ENCODE measurements around the gene IFNG.
"Not testable (repeated sequence)": the region's sequence is repeated elsewhere in the genome, so short reads cannot be mapped to it uniquely, and the experiment has no call there.

The IFNG gene

GRCh38 chr12:68159681-68160304, at the start of gene IFNG:
TSS of gene IFNG (minus strand) at chr12:68159740. CDS start at chr12:68159615, 125 bp downstream.
- no peak for DNase-seq

GRCh38 chr12:68209048-68209728, 49.6 kb upstream of the IFNG start:
- DNase-seq: not testable (repeated sequence)

DNA sequence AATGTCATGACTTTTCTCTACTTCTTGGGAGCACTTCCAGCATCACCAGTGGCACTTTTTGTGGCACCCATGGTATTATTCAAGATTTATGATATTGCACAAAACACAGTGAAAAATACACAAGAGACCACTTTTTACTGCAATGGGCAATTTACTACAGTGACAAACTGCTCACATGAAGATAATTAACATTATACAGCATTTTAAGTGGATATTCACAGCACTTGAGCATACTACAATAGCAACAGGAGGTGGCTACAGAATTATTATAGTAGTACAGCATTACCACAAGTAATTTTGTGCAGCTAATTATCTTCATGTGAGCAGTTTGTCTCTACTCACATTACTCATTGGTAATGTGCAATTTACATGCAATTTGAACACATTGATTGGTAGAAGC, 47.7 kb upstream of the IFNG start:
- DNase-seq: no peak

DNA sequence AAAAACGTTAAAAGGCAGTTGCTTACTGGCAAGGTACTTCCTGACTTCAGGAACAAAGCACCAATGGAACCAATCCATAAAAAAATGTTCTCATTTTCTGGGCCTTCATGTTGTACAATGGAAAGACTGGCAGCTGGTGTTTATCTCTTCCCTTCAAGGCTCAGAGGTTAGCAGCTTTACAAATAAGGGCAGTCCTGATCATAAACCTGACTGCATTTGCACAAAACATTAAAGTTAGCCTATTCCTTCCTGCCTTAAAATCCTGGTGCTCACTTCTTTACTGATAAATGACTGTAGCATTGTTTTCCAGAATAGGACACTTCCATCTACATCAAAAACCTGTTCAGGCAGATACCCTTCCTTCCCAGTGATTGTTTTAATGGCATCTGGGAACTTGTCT, 46.9 kb upstream of the IFNG start:
- DNase-seq: no peak

DNA sequence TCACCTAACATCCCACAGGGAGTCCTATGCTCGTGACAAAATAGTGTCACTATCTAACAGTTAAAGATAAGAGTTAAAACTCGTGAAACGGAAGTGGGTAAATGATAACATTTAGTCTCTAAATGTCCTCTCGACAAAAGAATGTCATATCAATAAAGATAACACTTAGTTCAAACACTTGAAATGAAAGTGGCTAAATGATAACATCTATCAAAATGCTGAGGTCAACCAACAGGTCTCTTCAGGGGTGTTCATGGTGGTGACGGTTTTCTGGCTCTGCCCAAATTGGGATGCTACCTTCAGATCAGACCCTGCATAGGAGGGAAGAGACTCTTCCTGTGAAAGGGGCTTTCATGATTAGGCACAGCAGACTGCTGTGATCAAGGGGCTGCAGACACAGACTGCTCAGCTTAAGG, 43.9 kb upstream of the IFNG start:
- DNase-seq: no peak

- DNase-seq: no peak
Observed at GRCh38 chr12:68200854-68201253, 41.3 kb upstream of the IFNG start.

GRCh38 chr12:68199127-68199526, 39.6 kb upstream of the IFNG start:
- DNase-seq: no peak

DNA sequence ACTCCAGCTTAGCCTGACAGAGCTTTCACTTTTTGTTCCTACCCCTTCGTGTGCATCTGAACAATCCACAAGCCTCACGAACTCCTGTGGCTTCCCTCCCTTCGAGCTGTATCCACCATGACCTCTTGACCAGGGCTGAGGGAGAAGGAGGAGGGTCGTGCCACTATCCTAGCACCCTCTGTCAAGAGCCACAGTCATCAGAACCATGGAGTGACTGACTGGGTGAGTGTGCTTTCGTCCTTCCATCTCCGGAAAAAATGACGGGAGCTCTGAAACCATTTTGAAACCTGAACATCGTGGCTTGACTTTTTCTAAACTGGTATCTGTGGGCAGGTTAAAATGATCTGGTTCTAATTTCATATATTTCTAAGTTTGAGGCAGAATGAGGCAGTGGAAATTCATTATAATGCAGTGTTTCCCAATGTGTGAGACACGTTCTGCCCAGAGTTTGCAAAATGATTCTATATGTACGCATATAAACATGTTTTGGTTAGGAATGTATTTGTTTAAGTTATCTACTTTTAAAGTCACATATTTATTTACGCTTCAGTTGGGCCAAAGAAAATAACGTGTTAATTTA, 39.1 kb upstream of the IFNG start:
- no peak for DNase-seq

GRCh38 chr12:68190301-68190700, 30.8 kb upstream of the IFNG start:
- no peak for DNase-seq

GRCh38 chr12:68189821-68190242, 30.3 kb upstream of the IFNG start:
- peak; percentile 47 for DNase-seq

- no peak for DNase-seq
Observed at GRCh38 chr12:68185598-68185997, 26.1 kb upstream of the IFNG start.

- DNase-seq: peak; percentile 46
Observed at GRCh38 chr12:68180792-68181744, 21.5 kb upstream of the IFNG start.

DNA sequence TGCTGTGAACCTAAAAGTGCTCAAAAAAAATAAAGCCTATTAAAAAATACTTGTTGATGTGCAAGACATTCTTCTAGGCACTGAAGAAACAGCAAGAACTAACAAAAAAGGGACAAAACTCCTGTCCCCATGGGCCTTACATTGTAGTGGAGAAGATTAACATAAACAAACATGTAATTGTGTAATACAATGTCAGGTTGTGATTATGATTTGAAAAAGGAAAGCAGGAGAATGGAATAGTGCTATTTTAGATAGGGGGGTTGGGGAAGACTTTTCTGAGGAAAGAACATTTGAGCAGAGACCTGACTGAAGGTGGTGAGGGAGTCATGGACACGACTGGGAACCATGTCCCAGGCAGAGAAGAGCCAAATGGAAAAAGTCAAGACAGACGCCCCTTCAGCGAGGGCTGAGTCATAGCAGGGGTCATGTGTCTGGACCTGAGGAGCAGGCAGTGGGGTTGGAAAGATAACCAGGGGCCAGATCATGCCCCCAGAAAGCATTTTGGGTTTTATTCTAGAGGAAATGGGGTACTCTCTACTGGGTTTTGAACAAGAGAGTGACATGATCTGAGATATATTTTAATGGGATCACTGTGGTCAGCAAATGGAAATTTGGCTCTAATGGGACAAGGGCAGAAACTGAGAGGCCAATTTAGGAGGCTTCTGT, 19.4 kb upstream of the IFNG start:
- DNase-seq: no peak

GRCh38 chr12:68178184-68178583, 18.6 kb upstream of the IFNG start:
- DNase-seq: no peak

- no peak for DNase-seq
Observed at GRCh38 chr12:68177562-68177961, 18.0 kb upstream of the IFNG start.

DNA sequence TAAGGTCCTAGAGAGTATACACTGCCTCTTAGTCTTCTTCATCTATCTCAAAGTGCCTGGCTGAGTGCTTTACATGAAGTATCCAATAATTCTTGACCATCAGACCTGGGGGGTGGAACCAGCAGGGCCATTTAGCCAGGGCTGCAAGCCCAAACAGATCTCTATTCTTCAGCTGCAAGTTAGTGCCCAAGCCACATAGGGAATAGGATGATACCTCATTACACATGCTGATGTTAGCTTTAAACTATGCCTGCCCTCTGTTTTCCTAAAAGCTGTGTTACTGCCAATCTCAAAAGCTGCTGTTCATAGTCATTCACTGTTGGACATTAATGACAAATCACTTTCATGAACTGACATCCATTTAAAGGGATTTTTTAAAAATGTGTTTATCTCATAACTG, 16.7 kb upstream of the IFNG start:
- DNase-seq: no peak

GRCh38 chr12:68175557-68176061, 16.1 kb upstream of the IFNG start:
- peak; percentile 67 for DNase-seq

- not testable (repeated sequence) for DNase-seq
Observed at GRCh38 chr12:68174761-68175160, 15.2 kb upstream of the IFNG start.

- DNase-seq: no peak
Observed at GRCh38 chr12:68173792-68174191, 14.3 kb upstream of the IFNG start.

GRCh38 chr12:68170726-68171125, 11.2 kb upstream of the IFNG start:
- DNase-seq: no peak

DNA sequence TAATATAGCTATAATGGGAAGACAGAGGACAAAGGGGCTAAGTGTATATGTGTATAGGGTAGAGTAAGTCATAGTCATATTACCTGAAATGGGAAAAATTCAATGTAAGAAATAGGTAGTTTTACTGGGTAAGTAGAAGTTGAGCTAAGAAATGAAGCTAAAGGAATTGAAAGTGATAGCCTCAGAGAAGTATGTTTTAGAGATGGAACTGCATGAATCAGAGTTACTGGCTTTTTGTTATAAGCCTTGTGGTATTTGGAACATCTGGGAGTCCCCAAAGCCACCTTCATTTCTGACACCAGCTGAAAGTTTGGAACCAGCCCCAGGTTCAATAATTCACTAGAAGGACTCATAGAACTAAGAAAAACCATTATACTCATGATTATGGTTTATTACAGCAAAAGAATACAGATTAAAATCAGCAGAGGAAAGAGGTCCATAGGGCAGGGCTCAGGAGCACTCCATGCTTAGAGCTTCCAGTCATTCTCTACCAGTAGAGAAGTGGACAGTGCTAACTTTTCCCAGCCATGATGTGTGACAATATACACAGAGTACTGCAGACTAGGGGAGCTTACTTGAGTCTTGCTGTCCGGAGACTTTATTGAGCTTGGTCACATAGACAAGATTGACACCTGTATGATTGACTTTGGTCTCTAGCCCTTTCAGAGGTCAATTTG, 9.8 kb upstream of the IFNG start:
- no peak for DNase-seq

GRCh38 chr12:68166317-68166831, 6.8 kb upstream of the IFNG start:
- no peak for DNase-seq

Data from stimulated activated CD8-positive, alpha-beta memory T cell treated with anti-CD3 and anti-CD28 coated beads, Interleukin-4, amount 100 ng/mL, for 48 hours (primary cell).